ENCODE measurements around the gene CBY1.

CBY1 gene

GRCh38 chr22:38713921-38714320 is 57.5 kb downstream of the CBY1 start:
- Histone ChIP-seq H3K79me2 (ENCODE audit: insufficient read depth, low read length) (peaks cover 75% of the 10 kb centered on the region), H3K36me3 (ENCODE audit: insufficient read depth, low read length) (peaks cover 40% of the 10 kb centered on the region; the same call in 1 of the 2 replicates), H3F3A (ENCODE audit: low read depth) (no peaks in the 10 kb centered on the region), H4K20me1 (ENCODE audit: insufficient read depth, low read length, poor library complexity, severe bottlenecking) (peaks cover 61% of the 10 kb centered on the region), H3K9ac (ENCODE audit: low read depth, low read length, poor library complexity, severe bottlenecking) (peak overlapping the region; percentile 15), H3K4me1 (ENCODE audit: insufficient read depth, low read length, poor library complexity, severe bottlenecking) (peaks cover 50% of the 10 kb centered on the region), H3K4me3 (ENCODE audit: low read length, poor library complexity, severe bottlenecking) (peak overlapping the region; percentile 13), H2AFZ (ENCODE audit: low read length) (no peak overlapping the region), H3K9me3 (ENCODE audit: insufficient read depth, low read depth, low read length) (no peaks in the 10 kb centered on the region), H3K27me3 (ENCODE audit: insufficient read depth, low read length, poor library complexity, severe bottlenecking) (no peaks in the 10 kb centered on the region), H3K9me2 (replicated peaks; ENCODE audit: low read depth, low read length) (no peaks in the 10 kb centered on the region), H3K4me2 (ENCODE audit: low read depth, low read length, poor library complexity, severe bottlenecking) (peak overlapping the region; percentile 39)
- TF ChIP-seq, protein P1, sequence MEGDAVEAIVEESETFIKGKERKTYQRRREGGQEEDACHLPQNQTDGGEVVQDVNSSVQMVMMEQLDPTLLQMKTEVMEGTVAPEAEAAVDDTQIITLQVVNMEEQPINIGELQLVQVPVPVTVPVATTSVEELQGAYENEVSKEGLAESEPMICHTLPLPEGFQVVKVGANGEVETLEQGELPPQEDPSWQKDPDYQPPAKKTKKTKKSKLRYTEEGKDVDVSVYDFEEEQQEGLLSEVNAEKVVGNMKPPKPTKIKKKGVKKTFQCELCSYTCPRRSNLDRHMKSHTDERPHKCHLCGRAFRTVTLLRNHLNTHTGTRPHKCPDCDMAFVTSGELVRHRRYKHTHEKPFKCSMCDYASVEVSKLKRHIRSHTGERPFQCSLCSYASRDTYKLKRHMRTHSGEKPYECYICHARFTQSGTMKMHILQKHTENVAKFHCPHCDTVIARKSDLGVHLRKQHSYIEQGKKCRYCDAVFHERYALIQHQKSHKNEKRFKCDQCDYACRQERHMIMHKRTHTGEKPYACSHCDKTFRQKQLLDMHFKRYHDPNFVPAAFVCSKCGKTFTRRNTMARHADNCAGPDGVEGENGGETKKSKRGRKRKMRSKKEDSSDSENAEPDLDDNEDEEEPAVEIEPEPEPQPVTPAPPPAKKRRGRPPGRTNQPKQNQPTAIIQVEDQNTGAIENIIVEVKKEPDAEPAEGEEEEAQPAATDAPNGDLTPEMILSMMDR (conservative IDR thresholded peaks at IDR 0.05; ENCODE audit: low read length) = no peak
- TF ChIP-seq EZH2phosphoT487 (IDR thresholded peaks at IDR 0.05; ENCODE audit: borderline replicate concordance) = no peak

DNA sequence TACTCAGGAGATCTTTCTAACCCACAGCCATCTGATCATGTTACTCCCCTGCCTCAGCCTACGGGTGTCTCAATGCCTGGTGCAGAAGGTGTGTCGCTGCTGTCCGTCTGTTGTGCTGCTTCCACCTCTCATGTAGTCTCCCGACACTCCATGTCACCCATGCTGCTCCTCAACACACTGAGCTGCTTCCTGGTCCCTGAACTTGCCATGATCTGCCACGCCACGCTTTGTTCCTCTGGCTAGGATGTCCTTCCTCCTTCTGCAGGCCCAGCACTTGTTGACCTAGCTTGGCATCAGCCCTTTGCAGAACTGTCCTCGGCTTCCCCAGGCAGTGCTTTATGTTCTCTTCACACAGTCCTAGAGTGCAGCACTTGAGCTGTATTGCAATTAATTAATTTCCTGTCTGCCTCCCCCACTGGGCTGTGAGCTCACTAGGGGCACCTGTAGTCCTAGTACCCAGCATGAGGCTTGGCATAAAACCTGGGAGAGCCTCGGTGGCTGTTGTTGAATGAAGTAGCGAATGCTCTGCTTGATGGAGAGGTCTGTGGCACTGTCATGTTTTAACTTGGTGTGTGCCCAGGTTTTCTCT is 58.8 kb downstream of the CBY1 start:
- peaks cover 62% of the 10 kb centered on the region for H3K79me2 ChIP-seq (ENCODE audit: insufficient read depth, low read length)
- H3K4me3 ChIP-seq (ENCODE audit: low read length, poor library complexity, severe bottlenecking) = no peak overlapping the region
- H4K20me1 ChIP-seq (ENCODE audit: insufficient read depth, low read length, poor library complexity, severe bottlenecking) = peaks cover 48% of the 10 kb centered on the region
- H3K4me1 ChIP-seq (ENCODE audit: insufficient read depth, low read length, poor library complexity, severe bottlenecking) = peaks cover 38% of the 10 kb centered on the region
- no peak overlapping the region for H3K9ac ChIP-seq (ENCODE audit: low read depth, low read length, poor library complexity, severe bottlenecking)
- H3K36me3 ChIP-seq (ENCODE audit: insufficient read depth, low read length) = peaks cover 48% of the 10 kb centered on the region; the same call in 1 of the 2 replicates
- H3K27me3 ChIP-seq (ENCODE audit: insufficient read depth, low read length, poor library complexity, severe bottlenecking) = no peaks in the 10 kb centered on the region
- H3K9me3 ChIP-seq (ENCODE audit: insufficient read depth, low read depth, low read length) = no peaks in the 10 kb centered on the region
- H3K4me2 ChIP-seq (ENCODE audit: low read depth, low read length, poor library complexity, severe bottlenecking) = peak overlapping the region; percentile 25
- no peaks in the 10 kb centered on the region for H3K9me2 ChIP-seq (replicated peaks; ENCODE audit: low read depth, low read length)
- H3F3A ChIP-seq (ENCODE audit: low read depth) = no peaks in the 10 kb centered on the region
- TF ChIP-seq, protein P1 (conservative IDR thresholded peaks at IDR 0.05; ENCODE audit: low read length) = no peak
- TF ChIP-seq EZH2phosphoT487 (IDR thresholded peaks at IDR 0.05; ENCODE audit: borderline replicate concordance) = no peak
- H2AFZ ChIP-seq (ENCODE audit: low read length) = no peak overlapping the region

GRCh38 chr22:38715852-38716251 is 59.4 kb downstream of the CBY1 start:
- Histone ChIP-seq H4K20me1 (ENCODE audit: insufficient read depth, low read length, poor library complexity, severe bottlenecking) (peaks cover 42% of the 10 kb centered on the region), H3F3A (ENCODE audit: low read depth) (no peaks in the 10 kb centered on the region), H3K4me1 (ENCODE audit: insufficient read depth, low read length, poor library complexity, severe bottlenecking) (peaks cover 34% of the 10 kb centered on the region), H3K9ac (ENCODE audit: low read depth, low read length, poor library complexity, severe bottlenecking) (no peak overlapping the region), H3K4me3 (ENCODE audit: low read length, poor library complexity, severe bottlenecking) (no peak overlapping the region), H3K27me3 (ENCODE audit: insufficient read depth, low read length, poor library complexity, severe bottlenecking) (no peaks in the 10 kb centered on the region), H2AFZ (ENCODE audit: low read length) (no peak overlapping the region), H3K36me3 (ENCODE audit: insufficient read depth, low read length) (peaks cover 48% of the 10 kb centered on the region; the same call in 1 of the 2 replicates), H3K9me2 (replicated peaks; ENCODE audit: low read depth, low read length) (no peaks in the 10 kb centered on the region), H3K9me3 (ENCODE audit: insufficient read depth, low read depth, low read length) (no peaks in the 10 kb centered on the region), H3K4me2 (ENCODE audit: low read depth, low read length, poor library complexity, severe bottlenecking) (no peak overlapping the region), H3K79me2 (ENCODE audit: insufficient read depth, low read length) (peaks cover 56% of the 10 kb centered on the region)
- no peak for TF ChIP-seq EZH2phosphoT487 (IDR thresholded peaks at IDR 0.05; ENCODE audit: borderline replicate concordance)
- TF ChIP-seq, protein P1 (conservative IDR thresholded peaks at IDR 0.05; ENCODE audit: low read length) = no peak
